Fibroblast of pulmonary artery (primary cell): ENCODE results near the gene LONRF3.

Experiments used
- DNase-seq: peaks from one replicate; pipeline ENCODE4 v3.0.0-alpha.2; 2010; ENCODE audit warnings: low read depth
- H3K4me3 ChIP-seq: replicated peaks from 2 replicates; pipeline ENCODE4 v1.5.1; 2011; ENCODE audit warnings: low read depth, mild to moderate bottlenecking, control low read depth, low read length, moderate library complexity
- CTCF ChIP-seq: IDR thresholded peaks from 2 replicates; pipeline ENCODE4 v1.5.1; 2011; ENCODE audit warnings: mild to moderate bottlenecking, control low read depth, low read length, inconsistent platforms; ENCODE audit errors: missing control alignments

Gene LONRF3

GRCh38 chrX:118961866-118962560 is 12.4 kb upstream of the LONRF3 start:
- TF ChIP-seq CTCF, result no peak
- H3K4me3 ChIP-seq, result no peak overlapping the region
- no peak for DNase-seq

GRCh38 chrX:118963159-118963558 is 11.3 kb upstream of the LONRF3 start:
- no peak for TF ChIP-seq CTCF
- H3K4me3 ChIP-seq, result no peak overlapping the region
- DNase-seq, result no peak

- no peak for DNase-seq
- no peak overlapping the region for H3K4me3 ChIP-seq
- no peak for TF ChIP-seq CTCF
These were observed 10.2 kb upstream of the LONRF3 start for GRCh38 chrX:118964252-118964651.

GRCh38 chrX:118965395-118965794 is 9.0 kb upstream of the LONRF3 start:
- no peak for TF ChIP-seq CTCF
- DNase-seq, result no peak

GRCh38 chrX:118968031-118968430 is 6.4 kb upstream of the LONRF3 start:
- DNase-seq, result no peak
- H3K4me3 ChIP-seq, result no peak overlapping the region
- TF ChIP-seq CTCF, result no peak

More at GRCh38 chrX:118965395-118965794, 9.0 kb upstream of the LONRF3 start:
- H3K4me3 ChIP-seq, result no peak overlapping the region

- no peak for TF ChIP-seq CTCF
- H3K4me3 ChIP-seq, result no peak overlapping the region
- no peak for DNase-seq
These were observed 2.9 kb upstream of the LONRF3 start for GRCh38 chrX:118971552-118971951.
